MCF 10A (cell line): ENCODE data around the gene KCNC3. TPM values are rescaled to one million over a fixed set of nuclear protein-coding genes. Genes with fewer than 3 reads are reported as not detected.
"Not testable (repeated sequence)": the region's sequence is repeated elsewhere in the genome, so short reads cannot be mapped to it uniquely, and the experiment has no call there.

ENCODE experiments used
- BruUV-seq: library from RNA; stranded (reverse); fragments of 400-500 nt; replicated peaks from 2 replicates; lab custom pipeline; 2021; lab: Mats Ljungman, UMichigan
- CTCF ChIA-PET: fragments of 300-600 bp; sonication (Branson Sonifier 250); formaldehyde crosslinking; extraction: SDS; loops from one replicate; lab custom pipeline; 2021; ENCODE audit warnings: antibody characterized with exemption, inconsistent platforms; lab: Yijun Ruan, JAX
- POLR2A ChIA-PET: fragments of 300-600, 350-650 bp; sonication (Branson Sonifier 250); formaldehyde crosslinking; extraction: SDS; loops from one replicate; lab custom pipeline; 2020; ENCODE audit warnings: antibody characterized with exemption, inconsistent platforms; lab: Yijun Ruan, JAX
- DNase-seq: peaks from one replicate; pipeline ENCODE4 v3.0.0-alpha.2; 2018; ENCODE audit not compliant: unreplicated experiment
- H3K27ac Mint-ChIP-seq: one replicate; pipeline ENCODE4 v1.8.0; 2022; ENCODE audit warnings: mild to moderate bottlenecking, low read depth, mixed read lengths; ENCODE audit not compliant: unreplicated experiment
- H3K27me3 Mint-ChIP-seq: one replicate; pipeline ENCODE4 v1.8.0; 2022; ENCODE audit warnings: mixed read lengths; ENCODE audit not compliant: insufficient read depth, unreplicated experiment
- H3K36me3 Mint-ChIP-seq: one replicate; pipeline ENCODE4 v1.8.0; 2022; ENCODE audit warnings: mild to moderate bottlenecking, moderate library complexity, mixed read lengths; ENCODE audit not compliant: insufficient read depth, unreplicated experiment
- H3K4me1 Mint-ChIP-seq: one replicate; pipeline ENCODE4 v1.8.0; 2022; ENCODE audit warnings: mixed read lengths; ENCODE audit not compliant: insufficient read depth, unreplicated experiment
- H3K4me3 Mint-ChIP-seq: one replicate; pipeline ENCODE4 v1.8.0; 2022; ENCODE audit warnings: mild to moderate bottlenecking, moderate library complexity, mixed read lengths; ENCODE audit not compliant: unreplicated experiment
- H3K9me3 Mint-ChIP-seq: one replicate; pipeline ENCODE4 v1.8.0; 2022; ENCODE audit warnings: mixed read lengths; ENCODE audit not compliant: unreplicated experiment
- intact Hi-C: fragments of 100-400 bp; cut with micrococcal nuclease; formaldehyde crosslinking; loops from 2 replicates; pipeline ENCODE4 v1.14.1; 2022
- total RNA-seq: library from RNA; stranded (reverse); gene quantifications from 2 replicates; pipeline ENCODE4 v1.2.3, GENCODE V29; 2022
- TF ChIP-seq, protein P1 (sequence below): fragments of 200-600 bp; IDR thresholded peaks from one replicate; pipeline ENCODE4 v1.8.0; 2022; ENCODE audit warnings: antibody characterized with exemption, mild to moderate bottlenecking; ENCODE audit not compliant: unreplicated experiment

The KCNC3 gene
- total RNA-seq, 1 experiment from 2014 or later: not detected

DNA sequence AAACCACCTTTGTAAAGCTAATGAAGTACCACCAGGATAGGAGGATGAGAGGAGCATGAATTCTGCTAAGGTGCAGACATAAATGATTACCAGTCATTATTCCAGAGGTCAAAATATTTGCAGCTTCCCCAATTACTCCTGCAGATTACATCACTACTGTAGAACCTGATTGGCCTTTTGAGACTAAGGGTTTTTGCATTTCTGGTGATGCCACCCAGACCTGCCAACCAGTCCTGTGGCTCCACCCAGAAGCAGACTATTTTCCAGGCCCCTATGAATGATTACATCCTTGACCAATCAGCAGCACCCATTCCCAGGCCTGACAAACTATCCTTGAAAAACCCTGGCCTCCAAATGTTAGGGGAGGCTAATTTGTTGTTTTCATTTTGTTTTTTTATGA lies 11.2 kb upstream of the KCNC3 start:
- CTCF ChIA-PET: interaction anchor here (0.7 to 1.8 kb wide), 2 partner anchors 17 to 830 kb away, joined by 3 to 5 read pairs; no protein-coding TSS in a partner anchor
- H3K4me3 Mint-ChIP-seq: no peak overlapping the region
- H3K9me3 Mint-ChIP-seq: peaks cover 5% of the 10 kb centered on the region
- no peaks in the 10 kb centered on the region for H3K27me3 Mint-ChIP-seq
- BruUV-seq: no TSS peak
- intact Hi-C loops: no loop called here
- POLR2A ChIA-PET: no interaction called here
- no peaks in the 10 kb centered on the region for H3K36me3 Mint-ChIP-seq
- TF ChIP-seq, protein P1, sequence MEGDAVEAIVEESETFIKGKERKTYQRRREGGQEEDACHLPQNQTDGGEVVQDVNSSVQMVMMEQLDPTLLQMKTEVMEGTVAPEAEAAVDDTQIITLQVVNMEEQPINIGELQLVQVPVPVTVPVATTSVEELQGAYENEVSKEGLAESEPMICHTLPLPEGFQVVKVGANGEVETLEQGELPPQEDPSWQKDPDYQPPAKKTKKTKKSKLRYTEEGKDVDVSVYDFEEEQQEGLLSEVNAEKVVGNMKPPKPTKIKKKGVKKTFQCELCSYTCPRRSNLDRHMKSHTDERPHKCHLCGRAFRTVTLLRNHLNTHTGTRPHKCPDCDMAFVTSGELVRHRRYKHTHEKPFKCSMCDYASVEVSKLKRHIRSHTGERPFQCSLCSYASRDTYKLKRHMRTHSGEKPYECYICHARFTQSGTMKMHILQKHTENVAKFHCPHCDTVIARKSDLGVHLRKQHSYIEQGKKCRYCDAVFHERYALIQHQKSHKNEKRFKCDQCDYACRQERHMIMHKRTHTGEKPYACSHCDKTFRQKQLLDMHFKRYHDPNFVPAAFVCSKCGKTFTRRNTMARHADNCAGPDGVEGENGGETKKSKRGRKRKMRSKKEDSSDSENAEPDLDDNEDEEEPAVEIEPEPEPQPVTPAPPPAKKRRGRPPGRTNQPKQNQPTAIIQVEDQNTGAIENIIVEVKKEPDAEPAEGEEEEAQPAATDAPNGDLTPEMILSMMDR: no peak
- no peaks in the 10 kb centered on the region for H3K4me1 Mint-ChIP-seq
- no peak for DNase-seq
- no peak overlapping the region for H3K27ac Mint-ChIP-seq

DNA sequence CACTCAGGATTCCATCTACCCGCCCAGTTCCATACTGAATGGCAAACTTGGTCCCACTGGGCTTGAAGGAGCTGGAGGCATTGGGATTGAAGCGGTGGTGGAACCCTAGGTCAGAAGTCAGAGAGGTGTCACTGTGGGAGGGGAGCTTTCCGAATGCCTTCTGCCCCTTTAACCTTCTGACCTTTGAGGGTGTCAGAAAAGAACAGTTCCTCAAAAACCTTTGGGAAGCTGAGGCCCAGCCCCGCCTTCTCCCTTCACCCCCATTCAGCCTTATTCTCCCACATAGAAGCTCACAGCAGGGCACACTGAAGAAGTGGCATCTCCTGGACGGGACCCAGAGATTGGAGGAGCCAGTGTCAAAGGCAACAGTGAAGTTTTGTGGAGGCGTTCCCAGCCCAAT lies 7.9 kb upstream of the KCNC3 start:
- H3K4me1 Mint-ChIP-seq, H3K27me3 Mint-ChIP-seq, H3K27ac Mint-ChIP-seq, POLR2A ChIA-PET, H3K4me3 Mint-ChIP-seq, H3K36me3 Mint-ChIP-seq, BruUV-seq, intact Hi-C loops, DNase-seq: not testable (repeated sequence)
- H3K9me3 Mint-ChIP-seq: peaks cover 10% of the 10 kb centered on the region
- CTCF ChIA-PET: interaction anchor here (0.6 to 2.3 kb wide), 3 partner anchors 11 to 1440 kb away, joined by 3 to 10 read pairs (median 5); no protein-coding TSS in a partner anchor

DNA sequence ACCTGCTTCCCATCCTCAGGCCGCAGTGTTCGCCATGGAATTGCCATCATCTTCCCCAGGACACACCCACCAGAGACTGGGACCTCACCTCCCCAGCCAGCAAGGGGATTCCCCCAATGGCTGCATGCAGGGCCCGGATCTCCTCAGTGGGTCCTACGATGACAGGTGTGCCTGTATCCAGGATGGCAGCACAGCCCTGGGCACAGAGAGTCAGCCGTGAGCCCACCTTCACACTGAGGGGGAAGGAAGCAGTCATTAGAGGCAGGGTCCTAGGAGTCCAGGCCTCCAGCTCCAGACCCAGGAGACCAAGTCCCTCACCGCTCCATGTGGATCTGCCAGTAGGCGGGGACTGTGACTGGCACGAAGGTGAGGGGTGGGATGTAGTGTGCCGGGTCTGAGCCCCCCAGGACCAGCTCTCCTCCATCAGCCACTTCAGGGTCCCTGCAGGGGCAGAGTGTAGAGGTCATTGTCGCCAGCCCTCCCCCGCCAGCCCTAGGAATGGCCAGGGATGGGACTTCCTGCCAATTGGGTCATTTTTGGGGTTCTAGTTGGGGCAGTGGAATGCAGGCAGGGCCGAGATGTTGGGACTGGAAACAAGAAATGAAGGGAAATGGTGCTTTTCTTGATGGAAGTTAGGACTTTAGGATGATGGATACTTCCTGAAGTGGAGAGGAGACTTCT lies 5.7 kb upstream of the KCNC3 start:
- CTCF ChIA-PET: interaction anchor here (0.6 kb wide), 1 partner anchor 169 kb away, joined by 3 read pairs; no protein-coding TSS in a partner anchor
- TF ChIP-seq, protein P1: no peak
- no TSS peak for BruUV-seq
- Mint-ChIP-seq H3K4me3 (no peak overlapping the region), H3K27ac (no peak overlapping the region), H3K27me3 (peaks cover 29% of the 10 kb centered on the region), H3K4me1 (no peaks in the 10 kb centered on the region), H3K36me3 (no peaks in the 10 kb centered on the region), H3K9me3 (peaks cover 16% of the 10 kb centered on the region)
- intact Hi-C loops: no loop called here
- no peak for DNase-seq
- POLR2A ChIA-PET: no interaction called here

DNA sequence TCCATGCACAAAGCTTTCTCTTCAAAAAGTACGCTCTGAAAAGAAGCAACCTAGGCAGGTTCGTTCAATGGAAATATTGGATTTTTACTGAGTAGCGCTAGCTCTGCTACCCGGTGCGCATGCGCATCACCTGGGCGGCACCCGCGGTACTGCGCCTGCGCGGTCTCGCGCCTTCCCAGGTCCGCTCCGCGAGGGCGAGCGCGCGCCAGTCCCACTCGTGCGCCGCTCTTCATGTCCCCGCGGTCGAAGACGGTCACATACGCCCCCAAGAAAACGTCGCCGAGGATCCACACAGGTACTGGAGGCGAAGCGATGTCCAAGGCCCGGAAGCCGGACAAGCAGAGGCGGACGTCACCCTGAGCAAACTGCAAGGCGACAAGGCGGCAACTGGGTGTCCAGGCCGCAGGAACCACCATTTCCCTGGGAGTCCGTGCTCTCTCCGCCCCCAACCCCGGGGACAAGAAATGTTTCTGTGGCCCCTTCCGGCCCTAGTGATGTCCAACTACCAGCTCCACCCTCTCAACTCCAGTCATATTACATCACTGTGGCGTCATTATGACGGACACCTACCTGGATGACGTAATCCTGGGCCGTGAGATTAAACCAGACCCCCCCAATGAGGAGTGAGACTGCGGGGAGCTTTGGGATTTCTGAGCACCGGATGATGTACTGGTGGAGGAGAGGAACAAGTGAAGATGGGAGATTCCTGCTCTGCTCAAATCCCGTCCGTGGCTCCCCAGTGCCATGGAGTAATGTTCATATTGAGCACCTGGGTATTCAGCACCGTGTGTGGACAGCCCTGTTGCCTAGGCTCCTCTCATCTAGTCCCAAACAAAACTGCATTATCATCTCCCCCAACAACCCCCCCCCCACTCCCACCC lies 4.8 kb upstream of the KCNC3 start:
- H3K36me3 Mint-ChIP-seq: no peaks in the 10 kb centered on the region
- no peak for DNase-seq
- ChIA-PET POLR2A (no interaction called here), CTCF (no interaction called here)
- intact Hi-C loops: no loop called here
- no TSS peak for BruUV-seq
- H3K27ac Mint-ChIP-seq: no peak overlapping the region
- H3K27me3 Mint-ChIP-seq: peaks cover 37% of the 10 kb centered on the region
- H3K9me3 Mint-ChIP-seq: peaks cover 23% of the 10 kb centered on the region
- TF ChIP-seq, protein P1: no peak
- no peak overlapping the region for H3K4me3 Mint-ChIP-seq
- H3K4me1 Mint-ChIP-seq: no peaks in the 10 kb centered on the region
